Adrenal gland (tissue), 12 donors: ENCODE results near the gene PRR18. TPM values are rescaled to one million over a fixed set of nuclear protein-coding genes. Genes with fewer than 3 reads are reported as not detected.

Experiments used
- DNase-seq, 7 donors: peaks; one replicate each; pipeline ENCODE4 v3.0.0-alpha.2; 2019 to 2020
- H3K27ac ChIP-seq, 5 donors: fragments of 200-600 bp; sonication (generic) in 4 of 5; 1 replicate in 3 of 5; 2 replicates in 2 of 5; pipeline versions ENCODE4 v1.5.1 to v1.8.0; 2016 to 2020; ENCODE audit warnings: mild to moderate bottlenecking in 1 of 5
- H3K27me3 ChIP-seq: fragments of 200-600 bp; 2 replicates; pipeline ENCODE4 v1.8.0; 2021
- H3K36me3 ChIP-seq, 2 donors: fragments of 200-600 bp; replicated peaks in 1 of 2; 1 replicate in 1 of 2; 2 replicates in 1 of 2; pipeline versions ENCODE4 v1.5.1 to v1.8.0; 2018 to 2022
- H3K4me1 ChIP-seq, 2 donors: fragments of 200-600 bp; replicated peaks in 1 of 2; 1 replicate in 1 of 2; 2 replicates in 1 of 2; pipeline versions ENCODE4 v1.5.1 to v1.8.0; 2018 to 2021
- H3K4me3 ChIP-seq, 4 donors: fragments of 200-600 bp; sonication (generic) in 3 of 4; one replicate each; pipeline ENCODE4 v1.5.1; 2016 to 2018
- H3K9me3 ChIP-seq, 3 donors: fragments of 200-600 bp; sonication (generic) in 1 of 3; replicated peaks in 1 of 3; 1 replicate in 2 of 3; 2 replicates in 1 of 3; pipeline versions ENCODE4 v1.5.1 to v1.8.0; 2016 to 2021
- POLR2A ChIP-seq, 2 donors: fragments of 450-650 bp; IDR thresholded peaks; one replicate each; pipeline ENCODE4 v1.6.1; 2017; ENCODE audit warnings: antibody characterized with exemption in 2 of 2, mild to moderate bottlenecking in 2 of 2, moderate library complexity in 1 of 2
- WGBS, 4 donors: extraction: QIAGEN DNeasy Blood & Tissue Kit in 2 of 4; methylation state at CpG; one replicate each; pipeline versions ENCODE4 v1.1.5 to v1.1.7; 2013 to 2017; 5-methylcytosine and 5-hydroxymethylcytosine counted together
- intact Hi-C, 2 donors: fragments of 100-400 bp; cut with DNase I; formaldehyde crosslinking; loops; one replicate each; pipeline versions ENCODE4 v1.14.1 to v1.15.0; 2022 to 2023
- polyA plus RNA-seq, 3 donors: library from polyadenylated mRNA; stranded (reverse); fragments of 200-250 nt in 2 of 3; fragments of 350-450 nt in 1 of 3; fragmentation: Illumina TruSeq in 1 of 3; extraction: RNeasy Lipid Tissue Mini Kit (QIAGEN cat#74804) in 1 of 3; gene quantifications; one replicate each; pipeline ENCODE4 v1.2.3, GENCODE V29; 2013 to 2014
- total RNA-seq, 9 donors: library from RNA; depleted of rRNA in 4 of 9; stranded (reverse); fragments of >200 nt in 4 of 9; fragments of 120-200 nt in 1 of 9; fragmentation: NEBNext Ultra II Directional in 1 of 9; extraction: Animal tissue kit (Norgen Biotek cat#: 25700) in 1 of 9; gene quantifications; one replicate each; pipeline versions ENCODE4 v1.1.0 to v1.2.4, GENCODE V29; 2013 to 2023
- TF ChIP-seq, protein P1 (sequence below), 6 experiments: fragments of 450-650 bp in 4 of 6; fragments of 200-600 bp in 2 of 6; sonication (generic) in 1 of 6; IDR thresholded peaks; 1 replicate in 5 of 6; 2 replicates in 1 of 6; pipeline versions ENCODE4 v1.5.1 to v1.8.0; 2016 to 2021; ENCODE audit warnings: antibody characterized with exemption in 6 of 6, mild to moderate bottlenecking in 2 of 6, moderate library complexity in 1 of 6
- donor health status: healthy with polysubstance abuse.
- donor health status: Bipolar disorder and iron deficiency.
- donor health status: DM: yes; HTN: yes; CAD: no.
- donor health status: DM: no; HTN: no; CAD: no.
- donor health status: DM: no; HTN: no; CAD: no.
- donor health status: DM: yes; HTN: yes; CAD: no.

The PRR18 gene
- total and polyA plus RNA-seq, 12 donors = 0.07 to 0.60 (median 0.07) TPM; not detected in 9

DNA sequence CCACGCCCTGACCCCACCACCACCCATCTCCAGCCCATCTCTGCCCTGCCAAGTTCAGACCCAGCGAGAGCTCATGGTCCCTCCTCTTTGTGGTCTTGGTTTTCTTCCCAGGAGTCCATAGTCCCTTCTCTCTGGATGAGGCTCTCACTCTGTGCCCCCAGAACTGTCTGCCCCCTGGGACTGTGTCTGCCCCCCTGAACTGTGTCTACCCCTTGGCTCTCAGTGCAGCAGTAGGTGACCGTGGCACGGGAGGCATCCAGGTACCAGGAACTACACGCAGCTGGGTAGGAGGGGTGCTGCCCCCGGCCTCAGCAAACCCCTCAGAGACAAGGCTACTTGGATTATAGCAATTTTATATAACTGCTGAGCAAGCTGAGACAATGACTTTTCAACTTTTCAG lies 23.6 kb downstream of the PRR18 start:
- DNase-seq = no peak
- intact Hi-C loops = no loop called here
- Histone ChIP-seq H3K4me1 (no peaks in the 10 kb centered on the region), H3K27ac (no peak overlapping the region), H3K27me3 (no peaks in the 10 kb centered on the region), H3K36me3 (no peaks in the 10 kb centered on the region), H3K4me3 (no peak overlapping the region), H3K9me3 (no peaks in the 10 kb centered on the region)
- no peak for TF ChIP-seq POLR2A (IDR thresholded peaks at IDR 0.05)
- TF ChIP-seq, protein P1, sequence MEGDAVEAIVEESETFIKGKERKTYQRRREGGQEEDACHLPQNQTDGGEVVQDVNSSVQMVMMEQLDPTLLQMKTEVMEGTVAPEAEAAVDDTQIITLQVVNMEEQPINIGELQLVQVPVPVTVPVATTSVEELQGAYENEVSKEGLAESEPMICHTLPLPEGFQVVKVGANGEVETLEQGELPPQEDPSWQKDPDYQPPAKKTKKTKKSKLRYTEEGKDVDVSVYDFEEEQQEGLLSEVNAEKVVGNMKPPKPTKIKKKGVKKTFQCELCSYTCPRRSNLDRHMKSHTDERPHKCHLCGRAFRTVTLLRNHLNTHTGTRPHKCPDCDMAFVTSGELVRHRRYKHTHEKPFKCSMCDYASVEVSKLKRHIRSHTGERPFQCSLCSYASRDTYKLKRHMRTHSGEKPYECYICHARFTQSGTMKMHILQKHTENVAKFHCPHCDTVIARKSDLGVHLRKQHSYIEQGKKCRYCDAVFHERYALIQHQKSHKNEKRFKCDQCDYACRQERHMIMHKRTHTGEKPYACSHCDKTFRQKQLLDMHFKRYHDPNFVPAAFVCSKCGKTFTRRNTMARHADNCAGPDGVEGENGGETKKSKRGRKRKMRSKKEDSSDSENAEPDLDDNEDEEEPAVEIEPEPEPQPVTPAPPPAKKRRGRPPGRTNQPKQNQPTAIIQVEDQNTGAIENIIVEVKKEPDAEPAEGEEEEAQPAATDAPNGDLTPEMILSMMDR (IDR thresholded peaks at IDR 0.05) = no peak
- WGBS, 4 donors = 77 to 88% (median 81%) methylated on average over 6 of the region's 6 CpGs

DNA sequence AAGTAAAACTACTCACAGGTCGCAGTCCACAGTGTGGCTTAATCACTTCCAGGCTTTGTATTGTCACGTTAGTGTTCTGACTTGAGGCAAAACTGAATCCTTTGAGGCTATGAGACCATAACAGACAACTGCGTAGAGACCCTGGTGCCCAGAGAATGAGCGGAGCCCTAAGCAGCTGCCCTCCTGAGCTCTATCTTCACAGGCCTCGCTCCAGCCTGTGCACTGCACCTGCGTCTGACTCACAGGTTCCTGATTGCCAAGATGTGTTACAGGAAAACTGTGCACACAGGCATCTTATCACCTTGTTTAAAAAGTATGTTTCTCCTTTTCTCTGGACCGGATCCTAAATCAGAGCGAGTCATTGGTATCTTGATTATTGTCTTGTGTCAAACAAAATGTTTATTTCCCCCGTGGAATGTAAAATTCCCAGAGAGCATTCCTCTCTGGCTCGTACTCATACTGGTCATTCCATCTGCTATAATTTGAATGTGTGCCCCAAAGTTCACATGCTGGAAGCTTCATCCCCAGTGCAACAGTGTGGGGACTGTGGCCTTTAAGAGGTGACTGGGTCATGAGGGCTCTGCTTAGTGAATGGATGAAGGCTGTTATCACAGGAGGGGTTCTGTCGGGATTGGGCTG lies 25.7 kb downstream of the PRR18 start:
- no peak overlapping the region for H3K4me3 ChIP-seq
- H3K27me3 ChIP-seq = no peaks in the 10 kb centered on the region
- TF ChIP-seq POLR2A (IDR thresholded peaks at IDR 0.05) = no peak
- TF ChIP-seq, protein P1 (IDR thresholded peaks at IDR 0.05) = no peak
- no peaks in the 10 kb centered on the region for H3K36me3 ChIP-seq
- no peaks in the 10 kb centered on the region for H3K4me1 ChIP-seq
- no peaks in the 10 kb centered on the region for H3K9me3 ChIP-seq
- intact Hi-C loops = no loop called here
- H3K27ac ChIP-seq = no peak overlapping the region
- WGBS, 4 donors = 71 to 79% (median 77%) methylated on average over 11 of the region's 11 CpGs
- no peak for DNase-seq

DNA sequence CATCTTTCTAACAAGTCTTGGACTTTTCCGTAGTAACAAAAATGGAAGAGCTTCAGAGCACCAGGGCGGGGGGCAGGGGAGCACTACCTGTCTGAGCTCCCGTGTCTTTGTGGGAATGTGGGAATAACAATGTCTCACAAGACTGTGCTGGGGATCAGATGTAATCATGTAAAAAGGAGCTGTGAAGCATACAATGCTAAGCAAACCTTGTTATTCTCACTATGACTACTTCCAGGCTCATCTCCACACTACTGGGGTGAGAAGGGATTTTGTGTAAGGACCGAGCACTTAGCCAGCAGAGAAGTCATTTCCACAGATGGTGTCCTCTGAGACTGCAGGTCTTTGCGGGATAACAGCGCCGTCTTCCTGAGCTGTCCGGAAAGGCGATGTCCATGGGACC lies 27.1 kb downstream of the PRR18 start:
- intact Hi-C loops = no loop called here
- Histone ChIP-seq H3K27ac (no peak overlapping the region), H3K4me1 (no peaks in the 10 kb centered on the region), H3K9me3 (no peaks in the 10 kb centered on the region), H3K4me3 (no peak overlapping the region), H3K36me3 (no peaks in the 10 kb centered on the region), H3K27me3 (no peaks in the 10 kb centered on the region)
- DNase-seq = no peak
- whole genome bisulfite sequencing, 4 donors = 88 to 89% (median 88%) methylated on average over 6 to 9 of the region's 9 CpGs
- TF ChIP-seq POLR2A (IDR thresholded peaks at IDR 0.05) = no peak
- TF ChIP-seq, protein P1 (IDR thresholded peaks at IDR 0.05) = no peak

DNA sequence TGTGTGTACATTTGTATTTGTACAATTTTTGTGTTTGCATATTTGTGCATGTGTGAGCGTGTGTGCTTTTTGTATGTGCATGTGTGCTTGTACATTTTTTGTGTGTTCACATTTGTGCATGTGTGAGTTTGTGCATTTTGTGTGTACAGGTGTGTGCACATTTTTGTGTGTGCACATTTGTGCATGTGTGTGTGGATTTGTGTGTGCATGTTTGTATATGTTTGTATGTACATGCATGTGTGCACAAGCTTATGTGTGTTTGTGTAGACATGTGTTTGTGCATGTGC lies 28.9 kb downstream of the PRR18 start:
- Histone ChIP-seq H3K36me3 (no peaks in the 10 kb centered on the region), H3K27ac (no peak overlapping the region), H3K9me3 (no peaks in the 10 kb centered on the region), H3K4me1 (no peaks in the 10 kb centered on the region), H3K4me3 (no peak overlapping the region), H3K27me3 (no peaks in the 10 kb centered on the region)
- intact Hi-C loops = loop anchor here (5.0 kb wide), 2 partner anchors 103 to 123 kb away; partner anchors contain the start of gene MPC1 (in 1 of the 2)
- WGBS, 4 donors = 82 to 94% (median 91%) methylated on average over 1 of the region's 1 CpG
- DNase-seq = no peak
- TF ChIP-seq, protein P1 (IDR thresholded peaks at IDR 0.05) = no peak
- TF ChIP-seq POLR2A (IDR thresholded peaks at IDR 0.05) = no peak
